SIG-M5 (cell line): ENCODE measurements around the gene DDX28.
"Not testable (repeated sequence)": the region's sequence is repeated elsewhere in the genome, so short reads cannot be mapped to it uniquely, and the experiment has no call there.

Source experiments
- DNase-seq: peaks from one replicate; lab custom pipeline; 2025; lab: John Stamatoyannopoulos, UW

Gene DDX28

DNA sequence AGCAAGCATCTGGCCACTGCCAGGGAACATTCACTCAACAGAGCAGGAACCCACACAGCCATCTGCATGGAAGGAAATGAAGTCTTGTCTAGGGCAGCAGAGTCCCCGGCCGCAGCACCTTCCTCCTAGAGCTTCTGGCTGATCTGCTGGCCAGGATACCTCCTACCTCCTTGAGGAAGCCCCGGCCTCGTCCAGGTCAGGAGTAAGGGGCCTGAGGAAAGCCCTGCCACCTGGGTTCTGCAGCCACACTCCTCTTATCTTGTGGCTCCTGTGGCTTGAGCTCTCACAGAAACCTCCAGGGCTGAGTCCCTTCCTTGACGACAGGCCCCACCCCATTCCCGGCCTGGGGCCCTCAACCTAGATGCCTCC is 29.0 kb downstream of the DDX28 start:
- DNase-seq, result not testable (repeated sequence)

- DNase-seq, result no peak
Measured at GRCh38 chr16:67993207-67994039, 29.6 kb downstream of the DDX28 start.

- no peak for DNase-seq
Measured at GRCh38 chr16:67992661-67993206, 30.3 kb downstream of the DDX28 start.

GRCh38 chr16:67990018-67990386 is 33.0 kb downstream of the DDX28 start:
- DNase-seq, result no peak

DNA sequence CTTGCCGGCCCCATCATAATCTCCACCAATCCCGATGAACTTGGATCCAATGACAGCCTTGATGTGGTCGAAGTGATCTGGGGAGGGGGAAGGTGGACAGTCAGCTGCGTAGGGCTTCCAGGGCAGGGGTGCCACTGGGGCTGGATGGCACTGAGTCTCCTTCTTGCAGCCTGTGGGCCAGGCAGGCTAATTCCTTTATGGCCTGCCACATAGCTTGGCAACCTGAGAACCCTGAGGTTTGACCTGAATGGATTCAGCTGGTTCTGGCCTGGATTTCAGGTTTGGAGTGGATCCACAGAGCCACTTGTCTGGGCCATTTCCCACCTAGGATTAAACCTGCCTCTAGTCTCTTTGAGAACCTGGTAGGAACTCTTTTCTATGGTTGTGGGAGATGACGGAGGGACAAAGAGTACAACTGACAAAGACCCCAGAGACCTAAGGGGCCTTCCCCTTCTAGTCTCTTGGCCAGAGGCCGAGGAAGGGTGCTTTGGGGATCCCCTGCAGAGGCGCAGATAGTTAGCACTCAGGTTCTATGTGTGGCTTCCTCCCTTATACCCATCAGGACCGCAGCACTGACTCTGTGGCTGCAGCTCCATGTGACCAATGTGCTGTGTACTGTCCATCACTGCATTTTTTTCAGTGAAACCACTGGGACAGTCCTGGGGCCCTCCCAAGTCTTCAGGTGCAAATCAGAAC is 33.6 kb downstream of the DDX28 start:
- no peak for DNase-seq

DNA sequence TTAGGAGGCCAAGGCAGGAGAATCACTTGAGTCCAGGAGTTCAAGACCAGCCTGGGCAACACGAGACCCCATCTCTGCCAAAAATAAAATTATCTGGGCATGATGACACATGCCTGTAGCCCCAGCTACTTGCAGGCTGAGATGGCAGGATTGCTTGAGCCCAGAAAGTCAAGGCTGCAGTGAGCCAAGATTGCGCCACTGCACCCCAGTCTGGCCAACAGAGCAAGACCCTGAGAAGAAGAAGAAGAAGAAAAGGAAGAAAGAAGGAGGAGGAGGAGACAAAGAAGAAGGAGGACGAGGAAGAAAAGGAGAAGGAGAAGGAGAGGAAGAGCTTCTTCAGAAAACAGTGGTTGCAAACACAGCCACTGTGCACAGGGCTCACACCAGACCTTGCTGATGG is 34.4 kb downstream of the DDX28 start:
- DNase-seq, result no peak

GRCh38 chr16:67987460-67988160 is 35.4 kb downstream of the DDX28 start:
- no peak for DNase-seq

DNA sequence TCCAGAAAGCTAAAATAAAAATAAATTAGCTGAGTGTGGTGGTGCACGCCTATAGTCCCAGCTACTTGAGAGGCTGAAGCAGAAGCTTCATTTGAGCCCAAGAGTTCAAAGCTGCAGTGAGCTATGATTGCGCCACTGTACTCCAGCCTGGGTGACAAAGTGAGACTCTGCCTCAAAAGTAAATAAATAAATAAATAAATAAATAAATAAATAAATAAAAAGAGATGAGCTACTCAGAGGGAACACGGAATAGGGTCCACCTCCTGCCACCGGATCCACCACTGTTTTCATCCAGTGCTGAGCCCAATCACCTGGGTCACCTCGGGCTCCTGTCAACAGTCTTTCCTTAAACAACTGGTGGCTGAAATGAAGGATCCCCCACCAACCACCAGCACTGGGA is 36.1 kb downstream of the DDX28 start:
- DNase-seq, result no peak

- DNase-seq, result no peak
Measured at GRCh38 chr16:67982011-67982696, 40.9 kb downstream of the DDX28 start.

GRCh38 chr16:67979955-67980678 is 42.9 kb downstream of the DDX28 start, which contains the start of gene DPEP3:
TSS of gene DPEP3 (minus strand) at chr16:67980499. CDS start at chr16:67980380, 119 bp downstream.
- no peak for DNase-seq

- no peak for DNase-seq
Measured at GRCh38 chr16:67977469-67978227, 45.4 kb downstream of the DDX28 start.

DNA sequence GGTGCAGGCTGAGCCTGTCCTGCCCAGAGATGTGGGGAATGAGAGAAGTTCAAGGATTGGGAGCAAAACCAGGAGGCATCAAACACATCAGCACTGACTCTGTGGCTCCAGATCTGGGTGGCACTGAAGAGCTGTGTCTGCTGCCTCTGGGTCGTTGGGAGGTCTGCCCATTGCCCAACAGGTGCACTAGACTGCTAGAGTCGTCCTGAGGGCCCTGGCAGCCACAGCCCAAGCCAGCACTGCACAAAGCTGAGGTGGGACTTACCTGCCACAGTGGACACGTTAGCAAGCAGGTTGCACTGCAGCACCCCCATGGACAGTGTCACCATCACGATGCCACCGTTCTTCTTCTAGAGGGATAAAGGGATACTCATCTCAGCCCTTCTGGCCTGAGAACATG is 46.0 kb downstream of the DDX28 start:
- DNase-seq, result no peak

DNA sequence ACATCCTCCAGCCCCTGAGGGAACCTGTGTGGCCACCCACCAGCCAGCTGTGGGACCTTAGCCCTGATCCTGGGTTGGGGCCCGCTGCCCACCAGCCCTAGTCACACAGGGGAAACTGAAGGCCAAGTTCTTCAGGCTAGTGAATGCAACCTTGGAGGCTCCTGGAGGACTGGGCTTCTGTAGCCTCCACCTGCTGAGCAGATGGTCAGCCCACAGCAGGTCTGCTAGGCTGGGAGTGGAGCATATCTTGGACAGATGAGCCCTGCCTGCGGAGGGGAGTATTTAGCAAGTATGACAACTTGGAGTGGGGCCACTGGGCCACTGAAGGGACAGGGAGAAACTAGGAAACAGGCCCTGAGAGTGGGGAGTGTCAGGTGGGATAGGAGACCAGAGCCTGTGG is 46.8 kb downstream of the DDX28 start:
- no peak for DNase-seq

DNA sequence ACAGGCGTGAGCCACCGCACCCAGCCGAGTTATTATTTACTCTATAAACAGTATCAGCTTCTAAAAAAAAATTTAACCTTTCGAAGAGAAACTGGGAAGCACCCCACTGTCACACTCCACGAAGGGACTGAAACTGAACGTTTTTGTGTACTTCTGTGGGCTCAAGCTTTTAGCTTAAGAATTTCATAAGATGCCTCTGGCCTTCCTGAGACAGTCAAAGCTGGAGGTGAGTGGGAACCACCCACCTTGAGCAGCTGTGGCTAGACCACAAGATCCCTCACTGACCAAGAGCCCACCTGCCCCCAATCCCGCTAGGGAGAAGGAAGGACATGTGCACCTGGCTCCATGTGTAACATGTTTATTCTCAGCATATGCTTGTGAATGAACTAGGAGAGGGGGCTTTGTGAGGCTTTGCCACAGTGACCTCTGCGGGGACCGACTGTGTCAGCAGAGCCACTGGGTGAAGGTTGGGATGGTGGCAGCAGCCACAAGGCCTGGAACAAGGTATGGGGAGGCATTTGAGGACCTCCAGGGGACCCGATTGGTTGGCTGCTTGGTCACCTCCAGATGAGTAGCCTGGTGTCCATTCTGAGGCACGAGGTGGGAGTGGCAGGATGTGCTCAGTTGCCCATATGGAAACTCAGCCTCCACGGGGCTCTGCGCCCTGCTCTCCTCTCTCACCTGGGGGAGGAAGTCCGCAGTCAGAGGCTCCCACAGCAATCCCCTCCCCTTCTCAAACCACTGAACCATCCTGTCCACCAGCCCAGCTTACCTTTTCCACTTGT is 47.5 kb downstream of the DDX28 start:
- DNase-seq, result no peak

- DNase-seq, result not testable (repeated sequence)
Measured at GRCh38 chr16:67972285-67972684, 50.7 kb downstream of the DDX28 start.

- no peak for DNase-seq
Measured at GRCh38 chr16:67971111-67971510, 51.9 kb downstream of the DDX28 start.
